IPS DF 19.7 (cell line): Measurements from ENCODE around the gene ATP1A4.
"Not testable (repeated sequence)": the region's sequence is repeated elsewhere in the genome, so short reads cannot be mapped to it uniquely, and the experiment has no call there.

ENCODE experiments used
- DNase-seq: peaks from one replicate; pipeline ENCODE4 v3.0.0-alpha.2; 2013; ENCODE audit warnings: low read depth, low spot score

ATP1A4 gene

GRCh38 chr1:160123726-160124125, 27.7 kb upstream of the ATP1A4 start:
- no peak for DNase-seq

- no peak for DNase-seq
Measured at GRCh38 chr1:160124705-160125478, 26.5 kb upstream of the ATP1A4 start.

- DNase-seq: no peak
Measured at GRCh38 chr1:160125746-160126145, 25.7 kb upstream of the ATP1A4 start.

- DNase-seq: not testable (repeated sequence)
Measured at GRCh38 chr1:160126342-160126741, 25.1 kb upstream of the ATP1A4 start.

- DNase-seq: no peak
Measured at GRCh38 chr1:160127381-160127780, 24.0 kb upstream of the ATP1A4 start.

GRCh38 chr1:160127865-160128523, 23.4 kb upstream of the ATP1A4 start:
- DNase-seq: no peak

- no peak for DNase-seq
Measured at GRCh38 chr1:160128636-160129035, 22.8 kb upstream of the ATP1A4 start.

- DNase-seq: no peak
Measured at GRCh38 chr1:160129046-160129445, 22.4 kb upstream of the ATP1A4 start.

GRCh38 chr1:160129558-160129957, 21.8 kb upstream of the ATP1A4 start:
- no peak for DNase-seq

GRCh38 chr1:160129966-160130365, 21.4 kb upstream of the ATP1A4 start:
- no peak for DNase-seq

GRCh38 chr1:160130486-160130885, 20.9 kb upstream of the ATP1A4 start:
- no peak for DNase-seq

- no peak for DNase-seq
Measured at GRCh38 chr1:160130939-160131338, 20.5 kb upstream of the ATP1A4 start.

GRCh38 chr1:160131803-160132565, 19.4 kb upstream of the ATP1A4 start:
- no peak for DNase-seq

- DNase-seq: no peak
Measured at GRCh38 chr1:160133990-160134770, 17.2 kb upstream of the ATP1A4 start.

- DNase-seq: no peak
Measured at GRCh38 chr1:160134791-160135572, 16.4 kb upstream of the ATP1A4 start.

- no peak for DNase-seq
Measured at GRCh38 chr1:160136121-160136925, 15.1 kb upstream of the ATP1A4 start.

GRCh38 chr1:160136926-160137200, 14.5 kb upstream of the ATP1A4 start:
- no peak for DNase-seq

GRCh38 chr1:160137216-160137862, 14.1 kb upstream of the ATP1A4 start:
- DNase-seq: no peak

- DNase-seq: no peak
Measured at GRCh38 chr1:160139840-160140239, 11.6 kb upstream of the ATP1A4 start.

- no peak for DNase-seq
Measured at GRCh38 chr1:160143695-160144094, 7.7 kb upstream of the ATP1A4 start.
